WI38 (cell line): ENCODE results near the gene COX7B.

Experiments used
- H3K4me3 ChIP-seq: 2 replicates; pipeline ENCODE4 v1.5.1; 2011; ENCODE audit warnings: low read depth, mild to moderate bottlenecking, control low read depth, low read length
- TF ChIP-seq, protein P1 (sequence below): IDR thresholded peaks from 2 replicates; pipeline ENCODE4 v1.5.1; 2012; ENCODE audit warnings: low read depth, mild to moderate bottlenecking, control low read depth, low read length

The COX7B gene

DNA sequence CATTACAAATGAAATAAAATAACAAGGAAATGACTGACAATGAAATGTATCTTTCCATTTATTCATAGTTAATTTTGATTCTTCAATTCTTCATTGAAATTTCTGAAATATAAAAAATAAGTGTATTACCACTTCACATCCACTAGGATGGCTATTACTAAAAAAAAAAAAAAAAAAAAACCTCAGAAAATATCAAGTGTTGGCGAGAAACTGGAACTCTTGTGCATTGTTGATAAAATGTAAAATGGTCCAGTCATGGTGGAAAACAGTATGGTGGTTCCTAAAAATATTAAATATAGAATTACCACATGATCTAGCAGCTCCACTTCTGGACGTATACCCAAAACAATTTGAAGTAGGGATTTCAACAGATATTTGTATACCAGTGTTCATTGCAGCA lies 47.3 kb downstream of the COX7B start:
- no peak overlapping the region for H3K4me3 ChIP-seq
- TF ChIP-seq, protein P1, sequence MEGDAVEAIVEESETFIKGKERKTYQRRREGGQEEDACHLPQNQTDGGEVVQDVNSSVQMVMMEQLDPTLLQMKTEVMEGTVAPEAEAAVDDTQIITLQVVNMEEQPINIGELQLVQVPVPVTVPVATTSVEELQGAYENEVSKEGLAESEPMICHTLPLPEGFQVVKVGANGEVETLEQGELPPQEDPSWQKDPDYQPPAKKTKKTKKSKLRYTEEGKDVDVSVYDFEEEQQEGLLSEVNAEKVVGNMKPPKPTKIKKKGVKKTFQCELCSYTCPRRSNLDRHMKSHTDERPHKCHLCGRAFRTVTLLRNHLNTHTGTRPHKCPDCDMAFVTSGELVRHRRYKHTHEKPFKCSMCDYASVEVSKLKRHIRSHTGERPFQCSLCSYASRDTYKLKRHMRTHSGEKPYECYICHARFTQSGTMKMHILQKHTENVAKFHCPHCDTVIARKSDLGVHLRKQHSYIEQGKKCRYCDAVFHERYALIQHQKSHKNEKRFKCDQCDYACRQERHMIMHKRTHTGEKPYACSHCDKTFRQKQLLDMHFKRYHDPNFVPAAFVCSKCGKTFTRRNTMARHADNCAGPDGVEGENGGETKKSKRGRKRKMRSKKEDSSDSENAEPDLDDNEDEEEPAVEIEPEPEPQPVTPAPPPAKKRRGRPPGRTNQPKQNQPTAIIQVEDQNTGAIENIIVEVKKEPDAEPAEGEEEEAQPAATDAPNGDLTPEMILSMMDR = no peak

DNA sequence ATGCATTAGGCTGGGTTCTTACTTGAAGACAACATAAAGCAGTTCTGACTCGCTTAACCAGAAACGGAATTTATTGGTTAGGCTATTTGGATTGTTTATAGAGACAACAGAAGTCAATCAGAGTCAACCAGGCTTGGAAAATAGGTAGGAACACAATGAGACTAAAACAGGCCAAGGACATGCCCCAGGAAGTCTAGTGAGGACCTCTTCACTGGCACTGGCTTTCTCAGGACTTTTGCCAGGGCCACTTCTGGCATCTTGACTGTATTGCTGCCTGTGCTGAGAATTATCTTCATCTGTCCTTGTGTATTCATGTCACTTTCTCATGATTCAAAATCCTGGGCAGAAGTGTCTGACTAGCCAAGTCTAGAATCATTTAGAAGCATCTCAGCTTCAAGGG lies 50.6 kb downstream of the COX7B start:
- TF ChIP-seq, protein P1 = no peak
- H3K4me3 ChIP-seq = no peak overlapping the region

DNA sequence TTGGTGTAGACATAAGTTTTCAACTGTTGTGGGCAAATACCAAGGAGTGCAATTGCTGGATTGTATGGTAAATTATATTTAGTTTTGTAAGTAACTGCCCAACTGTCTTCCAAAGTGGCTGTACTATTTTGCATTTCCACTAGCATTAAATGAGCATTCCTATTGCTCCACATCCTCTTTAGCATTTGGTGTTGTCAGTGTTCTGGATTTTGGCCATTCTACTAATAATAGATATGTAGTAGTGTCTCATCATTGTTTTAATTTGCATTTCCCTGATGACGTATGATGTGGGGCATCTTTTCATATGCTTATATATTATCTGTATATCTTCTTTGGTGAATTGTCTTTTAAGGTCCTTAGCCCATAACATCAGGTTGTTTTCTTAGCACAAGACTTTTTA lies 52.9 kb downstream of the COX7B start:
- H3K4me3 ChIP-seq = no peak overlapping the region
- TF ChIP-seq, protein P1 = no peak

DNA sequence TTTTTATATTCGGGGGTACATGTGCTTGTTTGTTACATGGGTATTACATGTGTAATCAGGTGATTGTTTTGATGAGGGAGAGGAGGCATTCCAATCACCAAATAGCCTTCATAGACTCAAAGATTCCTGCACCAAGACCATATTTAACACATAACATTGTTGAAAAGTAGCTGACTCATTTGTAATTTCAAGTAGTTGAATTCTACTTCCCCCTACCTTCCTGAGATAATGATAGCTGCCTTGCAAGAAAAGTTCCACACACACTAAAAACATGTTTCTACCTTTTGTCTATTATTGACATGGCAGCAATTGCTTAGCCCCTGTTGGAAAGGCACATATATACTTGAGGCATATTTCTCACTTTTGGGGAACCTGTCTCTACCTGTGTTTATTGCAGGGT lies 54.0 kb downstream of the COX7B start:
- TF ChIP-seq, protein P1 = no peak
- H3K4me3 ChIP-seq = no peak overlapping the region

DNA sequence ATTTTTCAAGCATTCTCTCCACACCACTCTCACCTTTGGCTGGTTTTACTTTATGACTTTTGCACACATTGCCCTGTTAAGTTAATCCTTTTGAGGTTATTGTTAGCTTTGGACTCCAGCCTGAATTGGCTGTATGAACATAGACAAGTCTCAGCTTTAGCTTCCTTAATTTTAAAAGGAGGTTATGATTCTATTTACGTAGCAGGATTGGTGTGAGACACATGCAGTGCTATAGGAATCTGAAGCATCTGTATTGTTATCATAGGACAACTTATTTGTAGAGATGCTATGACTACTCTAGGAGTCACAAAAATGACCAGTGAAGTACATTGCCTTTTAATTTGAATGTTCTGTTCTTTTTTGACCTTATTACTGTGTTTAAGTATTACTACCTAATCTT lies 54.4 kb downstream of the COX7B start:
- TF ChIP-seq, protein P1 = no peak

More for the DNA sequence above, 54.4 kb downstream of the COX7B start:
- H3K4me3 ChIP-seq = no peak overlapping the region
